ENCODE measurements around the gene SCLY.

SCLY gene

GRCh38 chr2:238077292-238077691 is 16.5 kb downstream of the SCLY start:
- DNase-seq, result no peak

- DNase-seq, result no peak
These were observed 19.1 kb downstream of the SCLY start for GRCh38 chr2:238079874-238080327.

- no peak for DNase-seq
These were observed 19.7 kb downstream of the SCLY start for GRCh38 chr2:238080518-238080917.

GRCh38 chr2:238081150-238081549 is 20.3 kb downstream of the SCLY start:
- DNase-seq, result no peak

GRCh38 chr2:238081561-238081960 is 20.8 kb downstream of the SCLY start:
- DNase-seq, result no peak

- DNase-seq, result no peak
These were observed 21.4 kb downstream of the SCLY start for GRCh38 chr2:238082151-238082550.

GRCh38 chr2:238082827-238083226 is 22.0 kb downstream of the SCLY start:
- DNase-seq, result no peak

- no peak for DNase-seq
These were observed 23.1 kb downstream of the SCLY start for GRCh38 chr2:238083919-238084318.

GRCh38 chr2:238084761-238085160 is 24.0 kb downstream of the SCLY start:
- no peak for DNase-seq

- no peak for DNase-seq
These were observed 25.1 kb downstream of the SCLY start for GRCh38 chr2:238085899-238086298.

GRCh38 chr2:238087211-238087610 is 26.4 kb downstream of the SCLY start:
- no peak for DNase-seq

- DNase-seq, result no peak
These were observed 30.1 kb downstream of the SCLY start for GRCh38 chr2:238090887-238091286.

GRCh38 chr2:238091436-238092060 is 30.7 kb downstream of the SCLY start:
- DNase-seq, result no peak

- no peak for DNase-seq
These were observed 31.8 kb downstream of the SCLY start for GRCh38 chr2:238092486-238093035.

- no peak for DNase-seq
These were observed 32.7 kb downstream of the SCLY start for GRCh38 chr2:238093181-238094140.

- DNase-seq, result no peak
These were observed 33.7 kb downstream of the SCLY start for GRCh38 chr2:238094438-238095022.

- no peak for DNase-seq
These were observed 34.3 kb downstream of the SCLY start for GRCh38 chr2:238095143-238095542.

GRCh38 chr2:238096311-238097011 is 35.7 kb downstream of the SCLY start:
- no peak for DNase-seq

- DNase-seq, result no peak
These were observed 36.6 kb downstream of the SCLY start for GRCh38 chr2:238097201-238097987.

GRCh38 chr2:238097988-238098871 is 37.4 kb downstream of the SCLY start:
- no peak for DNase-seq

Data from NCI-H2227 treated with DMSO at 0.1 percent for 48 hours (cell line).